Mesodermal cell (in vitro differentiated cells): ENCODE measurements around the gene MYO3B.

Experiments
- H3K27ac ChIP-seq: 2 replicates; pipeline ENCODE4 v1.7.0; 2013; ENCODE audit warnings: mild to moderate bottlenecking, low read depth, low read length, moderate library complexity; ENCODE audit not compliant: severe bottlenecking
- H3K36me3 ChIP-seq: 2 replicates; pipeline ENCODE4 v1.7.1; 2013; ENCODE audit warnings: mild to moderate bottlenecking, low read length, moderate library complexity; ENCODE audit not compliant: control insufficient read depth, insufficient read depth
- H3K4me1 ChIP-seq: one replicate; pipeline ENCODE4 v1.7.1; 2013; ENCODE audit warnings: mild to moderate bottlenecking, low read length; ENCODE audit not compliant: insufficient read depth, control insufficient read depth, poor library complexity, severe bottlenecking
- H3K4me3 ChIP-seq: 2 replicates; pipeline ENCODE4 v1.7.0; 2013; ENCODE audit warnings: low read length, control low read depth, mild to moderate bottlenecking; ENCODE audit not compliant: insufficient read depth, poor library complexity, severe bottlenecking; ENCODE audit errors: extremely low read depth
- H3K9me3 ChIP-seq: 2 replicates; pipeline ENCODE4 v1.7.1; 2013; ENCODE audit warnings: mild to moderate bottlenecking, low read length, moderate library complexity; ENCODE audit not compliant: control insufficient read depth
- WGBS, 2 experiments: methylation state at CpG; one replicate each; pipeline ENCODE4 v1.1.5; 2013; ENCODE audit warnings: missing lambda C conversion rate in 2 of 2; ENCODE audit not compliant: insufficient coverage in 2 of 2; 5-methylcytosine and 5-hydroxymethylcytosine counted together

Gene MYO3B

DNA sequence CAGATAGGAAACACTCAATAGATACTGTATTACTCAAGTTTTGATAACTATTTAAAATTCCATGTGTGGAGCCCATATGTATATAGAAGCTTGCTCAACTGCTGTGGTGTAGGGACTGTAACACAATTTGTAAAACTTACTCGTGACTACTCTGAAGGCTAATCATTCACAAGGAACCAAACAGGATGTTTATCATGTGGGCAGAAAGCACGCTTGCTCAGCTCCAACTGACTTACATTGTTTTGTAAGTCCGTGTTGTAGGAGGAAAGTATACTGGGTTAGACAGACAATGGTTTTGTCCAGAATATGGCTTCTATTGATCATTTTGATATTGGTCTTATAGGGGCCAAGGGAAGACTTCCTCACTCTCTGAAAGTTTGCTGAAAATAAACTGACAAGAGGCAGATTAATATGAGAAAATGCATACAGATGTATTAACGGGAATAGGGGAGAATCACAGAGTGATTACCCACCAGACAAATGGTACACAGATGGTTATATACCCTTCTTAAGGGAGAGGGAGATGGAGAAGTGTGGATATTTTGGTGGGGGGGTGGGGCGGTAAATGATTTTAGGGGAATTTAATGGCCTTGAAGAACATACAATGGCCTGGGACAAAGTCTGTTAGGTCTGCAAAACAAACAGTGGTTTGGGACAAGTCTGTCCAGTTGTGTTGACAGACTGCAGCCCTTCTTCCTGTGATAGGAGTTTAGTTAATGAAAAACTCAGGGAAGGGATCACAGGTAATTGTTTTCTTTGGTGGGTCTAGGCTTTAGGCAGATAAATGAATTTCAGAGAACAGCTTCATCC, 277.9 kb downstream of the MYO3B start:
- H3K36me3 ChIP-seq = no peaks in the 10 kb centered on the region

DNA sequence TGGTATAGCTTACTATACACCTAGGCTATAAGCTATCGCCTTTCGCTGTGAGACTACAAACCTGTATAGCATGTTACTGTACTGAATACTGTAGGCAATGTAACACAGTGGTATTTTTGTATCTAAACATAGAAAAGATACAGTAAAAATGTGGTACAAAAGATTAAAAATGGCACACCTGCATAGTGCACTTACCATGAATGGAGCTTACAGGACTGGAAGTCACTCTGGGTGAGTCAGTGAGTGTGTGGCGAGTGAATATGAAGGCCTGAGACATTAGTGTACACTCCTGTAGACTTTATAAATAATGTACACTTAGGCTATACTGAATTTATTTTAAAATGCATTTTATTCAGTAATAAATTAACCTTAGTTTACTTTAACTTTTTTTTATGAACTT, 279.0 kb downstream of the MYO3B start:
- WGBS, 2 experiments = 100% methylated on average over 2 of the region's 3 CpGs; no CpG with 5 or more reads in 1 of the 2 experiments
- no peak overlapping the region for H3K4me3 ChIP-seq
- peaks cover 4% of the 10 kb centered on the region for H3K9me3 ChIP-seq
- no peak overlapping the region for H3K27ac ChIP-seq
- H3K4me1 ChIP-seq = no peaks in the 10 kb centered on the region
- H3K36me3 ChIP-seq = no peaks in the 10 kb centered on the region

More for the DNA sequence above, 277.9 kb downstream of the MYO3B start:
- no peak overlapping the region for H3K4me3 ChIP-seq
- H3K9me3 ChIP-seq = peaks cover 8% of the 10 kb centered on the region
- peak overlapping the region; percentile 1 for H3K27ac ChIP-seq
- WGBS, 2 experiments = 93 to 97% methylated on average over 4 to 5 of the region's 5 CpGs
- H3K4me1 ChIP-seq = no peaks in the 10 kb centered on the region

DNA sequence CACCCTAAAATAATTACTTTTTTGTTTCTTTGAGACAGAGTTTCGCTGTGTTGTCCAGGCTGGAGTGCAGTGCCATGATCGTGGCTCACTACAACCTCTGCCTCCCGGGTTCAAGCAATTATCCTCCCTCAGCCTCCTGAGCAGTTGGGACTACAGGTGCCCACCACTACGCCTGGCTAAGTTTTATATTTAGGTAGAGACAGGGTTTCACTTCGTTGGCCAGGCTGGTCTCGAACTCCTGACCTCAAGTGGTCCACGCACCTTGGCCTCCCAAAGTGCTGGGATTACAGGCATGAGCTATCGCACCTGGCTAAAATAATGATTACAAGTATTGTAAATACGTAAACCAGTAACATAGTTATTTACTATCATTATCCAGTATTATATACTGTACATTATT, 279.8 kb downstream of the MYO3B start:
- 91 to 100% methylated on average over 4 to 6 of the region's 9 CpGs for WGBS, 2 experiments
- Histone ChIP-seq H3K4me1 (no peaks in the 10 kb centered on the region), H3K9me3 (no peaks in the 10 kb centered on the region), H3K27ac (no peak overlapping the region), H3K4me3 (no peak overlapping the region), H3K36me3 (no peaks in the 10 kb centered on the region)

DNA sequence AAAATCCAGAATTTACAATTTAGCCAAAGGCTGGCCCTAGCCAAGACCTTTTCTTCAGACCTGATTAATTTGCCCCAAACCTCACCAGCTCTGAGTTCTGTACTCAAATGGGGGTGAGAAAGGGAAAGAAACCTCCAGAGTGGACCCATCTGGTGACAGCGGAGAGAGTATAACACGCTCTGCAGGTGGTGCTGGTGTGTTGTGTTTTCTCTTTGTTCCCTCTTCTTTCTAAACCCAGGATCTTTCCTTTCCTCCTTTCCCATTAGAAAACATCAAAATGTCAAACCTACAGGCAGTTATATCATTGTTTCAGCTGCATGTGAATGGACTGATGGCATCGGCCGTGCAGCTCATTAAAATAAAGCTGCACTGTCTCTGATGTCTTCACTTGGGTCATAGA, 283.9 kb downstream of the MYO3B start:
- 21 to 40% methylated on average over 2 of the region's 4 CpGs for WGBS, 2 experiments
- Histone ChIP-seq H3K9me3 (no peaks in the 10 kb centered on the region), H3K4me3 (no peak overlapping the region), H3K36me3 (no peaks in the 10 kb centered on the region), H3K4me1 (no peaks in the 10 kb centered on the region), H3K27ac (no peak overlapping the region)

DNA sequence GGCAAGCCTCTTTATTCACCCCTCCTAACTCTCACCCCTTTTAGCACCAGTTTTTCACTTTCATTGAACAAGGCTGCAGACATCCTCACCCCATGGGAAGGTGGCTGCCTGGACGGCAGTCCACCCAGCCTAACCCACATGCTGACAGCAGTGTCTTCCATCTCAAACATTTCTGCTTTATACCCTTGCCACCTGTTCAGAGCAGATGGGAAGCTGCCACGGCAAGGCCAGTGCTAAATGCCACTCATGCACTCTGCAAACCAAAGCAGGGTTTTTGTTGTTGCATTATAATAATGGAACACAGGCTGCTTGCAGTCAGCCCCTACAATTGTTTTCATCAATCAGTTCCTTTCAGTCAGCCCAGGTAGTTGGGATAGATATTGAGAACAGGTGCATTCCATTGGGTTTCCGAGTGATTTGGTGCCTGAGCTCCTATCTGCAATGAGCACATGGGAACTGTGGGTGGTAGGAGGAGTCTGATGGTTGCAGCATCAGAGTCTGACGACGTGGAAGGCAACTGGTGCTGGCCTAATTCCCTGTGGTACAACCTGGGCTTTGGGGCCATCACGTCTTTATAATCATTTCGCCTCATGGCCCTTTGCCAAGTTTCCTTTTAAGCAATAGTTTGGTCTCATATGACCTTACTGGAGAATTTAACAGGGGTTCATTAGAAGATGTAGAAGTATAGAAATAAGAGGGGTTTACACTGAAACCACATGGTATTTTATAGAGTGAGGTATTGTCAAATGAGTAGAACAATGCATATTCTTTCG, 284.7 kb downstream of the MYO3B start:
- Histone ChIP-seq H3K4me1 (no peaks in the 10 kb centered on the region), H3K9me3 (no peaks in the 10 kb centered on the region), H3K27ac (no peak overlapping the region), H3K4me3 (no peak overlapping the region), H3K36me3 (no peaks in the 10 kb centered on the region)
- 78 to 81% methylated on average over 6 to 8 of the region's 8 CpGs for WGBS, 2 experiments

DNA sequence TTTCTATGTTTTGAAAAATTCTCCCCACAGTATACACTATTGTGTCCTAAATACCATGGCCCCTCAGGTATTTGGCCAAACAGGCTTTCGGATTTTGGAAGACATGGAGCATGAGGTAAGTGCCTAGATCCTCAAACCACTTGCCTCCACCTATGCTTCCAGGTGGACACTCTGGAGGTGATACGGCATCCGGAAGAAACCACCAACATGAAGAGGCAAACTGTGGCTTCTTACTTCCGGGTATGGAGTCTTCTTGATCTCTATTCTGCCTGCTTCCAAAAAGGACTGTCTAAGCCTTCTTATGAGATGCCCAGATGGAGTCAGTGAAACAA, 285.2 kb downstream of the MYO3B start:
- no peak overlapping the region for H3K27ac ChIP-seq
- 95 to 96% methylated on average over 4 of the region's 4 CpGs for WGBS, 2 experiments
- H3K4me3 ChIP-seq = no peak overlapping the region
- H3K9me3 ChIP-seq = no peaks in the 10 kb centered on the region
- no peaks in the 10 kb centered on the region for H3K36me3 ChIP-seq
- peaks cover 4% of the 10 kb centered on the region for H3K4me1 ChIP-seq

DNA sequence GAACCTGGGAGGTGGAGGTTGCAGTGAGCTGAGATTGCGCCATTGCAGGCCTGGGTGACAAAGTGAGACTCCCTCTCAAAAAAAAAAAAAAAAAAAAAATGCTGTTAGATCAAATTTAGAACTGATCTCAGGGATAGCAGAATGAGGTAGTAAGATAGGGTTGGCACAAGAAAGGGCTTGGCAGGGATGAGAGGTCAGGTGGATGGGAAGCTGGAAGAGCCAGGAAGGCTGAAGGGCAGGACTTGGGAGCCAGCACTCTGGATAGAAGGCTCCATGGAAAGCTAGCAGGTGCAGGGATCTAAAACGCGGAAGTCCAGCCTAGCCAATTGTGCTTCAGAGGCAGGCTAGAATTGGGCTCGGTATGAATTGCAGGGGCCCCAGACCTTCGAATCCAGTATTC, 286.3 kb downstream of the MYO3B start:
- Histone ChIP-seq H3K27ac (no peak overlapping the region), H3K4me3 (no peak overlapping the region), H3K9me3 (no peaks in the 10 kb centered on the region), H3K4me1 (peaks cover 9% of the 10 kb centered on the region), H3K36me3 (no peaks in the 10 kb centered on the region)
- WGBS, 2 experiments = 94 to 100% methylated on average over 2 to 3 of the region's 5 CpGs

DNA sequence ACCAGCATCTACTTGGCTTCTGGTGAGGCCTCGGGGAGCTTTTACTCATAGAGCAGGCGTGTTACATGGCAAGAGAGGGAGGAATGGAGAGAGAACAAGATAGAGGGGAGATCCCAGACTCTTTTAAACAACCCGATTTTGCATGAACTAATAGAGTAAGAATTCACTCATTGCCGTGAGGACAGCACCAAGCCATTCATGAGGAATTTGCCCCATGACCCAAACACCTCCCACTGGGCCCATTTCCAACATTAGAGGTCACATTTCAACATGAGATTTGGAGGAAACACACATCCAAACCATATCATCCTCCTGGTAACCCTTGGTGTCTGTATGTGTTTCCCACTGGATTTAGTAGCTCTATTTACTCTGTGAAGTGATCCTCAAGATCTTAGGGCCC, 287.3 kb downstream of the MYO3B start:
- 84 to 93% methylated on average over 3 to 4 of the region's 4 CpGs for WGBS, 2 experiments
- no peaks in the 10 kb centered on the region for H3K9me3 ChIP-seq
- no peaks in the 10 kb centered on the region for H3K36me3 ChIP-seq
- no peak overlapping the region for H3K4me3 ChIP-seq
- no peak overlapping the region for H3K27ac ChIP-seq
- H3K4me1 ChIP-seq = peaks cover 9% of the 10 kb centered on the region

DNA sequence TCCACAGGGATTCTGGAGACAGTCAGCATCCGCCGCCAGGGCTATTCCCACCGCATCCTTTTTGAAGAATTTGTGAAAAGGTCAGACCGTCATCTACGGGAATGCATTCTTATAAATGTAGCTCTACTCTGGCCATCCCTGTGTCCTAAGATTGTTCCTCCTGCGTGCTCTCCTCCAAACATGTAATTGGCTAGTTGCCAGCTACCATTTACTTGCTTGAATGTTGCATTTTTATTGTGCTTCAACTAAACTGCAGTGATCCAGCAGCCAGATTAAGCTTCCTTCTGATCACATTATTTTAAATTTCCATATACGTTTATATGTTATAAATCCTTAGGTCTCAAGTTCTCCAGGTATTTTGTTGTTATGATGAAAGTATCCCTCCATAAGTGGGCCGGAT, 288.7 kb downstream of the MYO3B start:
- H3K9me3 ChIP-seq = no peaks in the 10 kb centered on the region
- H3K4me1 ChIP-seq = peaks cover 9% of the 10 kb centered on the region
- WGBS, 2 experiments = 94 to 98% methylated on average over 6 of the region's 8 CpGs
- H3K27ac ChIP-seq = no peak overlapping the region
- H3K4me3 ChIP-seq = no peak overlapping the region
- H3K36me3 ChIP-seq = no peaks in the 10 kb centered on the region

DNA sequence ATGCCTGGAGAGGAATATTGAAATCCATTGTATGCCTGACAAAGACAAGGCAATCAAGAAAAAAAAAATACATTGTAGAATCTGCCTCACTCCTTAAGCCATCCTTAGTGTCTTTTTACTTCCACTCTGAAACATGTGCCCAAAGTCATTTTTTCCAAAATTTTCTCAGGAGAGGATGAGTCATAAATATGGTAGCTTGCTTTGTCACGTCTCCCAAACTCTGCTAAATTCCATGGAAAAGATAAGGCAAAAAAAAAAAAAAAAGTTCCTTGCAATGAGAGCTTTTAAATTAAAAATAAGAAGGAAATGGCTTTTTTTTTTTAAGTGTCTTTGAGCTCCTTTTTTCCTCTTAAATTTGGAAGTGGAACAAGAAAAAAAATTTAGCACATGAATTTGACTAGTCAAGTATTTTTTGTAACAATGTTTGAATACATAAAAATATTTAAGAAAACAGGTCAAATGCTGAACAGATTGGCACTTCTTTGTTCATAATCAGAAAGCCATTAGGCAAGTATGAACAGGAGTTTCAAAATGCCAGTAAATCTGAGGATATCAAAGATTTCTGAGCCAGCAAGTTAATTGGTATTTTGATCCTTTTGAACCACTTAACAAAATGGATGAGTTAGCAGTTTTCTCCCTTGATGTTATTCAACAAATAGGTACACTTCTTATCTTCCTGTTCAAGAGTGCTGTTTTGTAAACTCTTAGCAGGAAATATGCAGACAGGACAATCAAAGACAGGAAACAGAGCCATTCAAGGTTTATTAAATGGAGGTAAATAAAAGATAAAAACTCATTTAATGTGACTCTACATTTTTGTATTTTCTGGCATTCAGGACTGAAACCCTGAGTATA, 289.8 kb downstream of the MYO3B start:
- WGBS, 2 experiments = no CpG with 5 or more reads among the region's 1 CpG
- H3K9me3 ChIP-seq = no peaks in the 10 kb centered on the region
- H3K4me1 ChIP-seq = peaks cover 9% of the 10 kb centered on the region
- H3K36me3 ChIP-seq = no peaks in the 10 kb centered on the region
- peak overlapping the region; percentile 62 for H3K27ac ChIP-seq
- H3K4me3 ChIP-seq = no peak overlapping the region
